Muscle of back (tissue), 10 donors: ENCODE data around the gene KCTD14. TPM values are rescaled to one million over a fixed set of nuclear protein-coding genes. Genes with fewer than 3 reads are reported as not detected.

Experiments
- polyA plus RNA-seq, 10 donors: library from polyadenylated mRNA; unstranded; fragments of 120-200 nt; gene quantifications; one replicate each; pipeline ENCODE4 v1.2.1, GENCODE V29; 2013; ENCODE audit not compliant: insufficient read length in 10 of 10

The KCTD14 gene
- polyA plus RNA-seq, 10 donors, result 0.66 to 1.8 (median 1.4) TPM

Other genes with a start within 250 kb of the KCTD14 start
- gene RSF1, start 202.6 kb downstream of the KCTD14 start, polyA plus RNA-seq, result 10 to 100 TPM; 31.6 to 47.7 (median 36.9) TPM
- gene AAMDC, start 202.1 kb downstream of the KCTD14 start, polyA plus RNA-seq, result 10 to 100 TPM; 33.8 to 45.3 (median 40.9) TPM
- 10 to 100 TPM; 16.4 to 32.8 (median 25.3) TPM for gene INTS4, start 28.6 kb downstream of the KCTD14 start, polyA plus RNA-seq
- gene THRSP, start 40.6 kb upstream of the KCTD14 start, polyA plus RNA-seq, result under 1 TPM in 9 of 10 donors, not detected in 1; 0.11 to 0.99 (median 0.17) TPM
- 100 to 1,000 TPM; 118 to 189 (median 155) TPM for gene NDUFC2, start 56.6 kb upstream of the KCTD14 start, polyA plus RNA-seq
- 10 to 100 TPM; 18.4 to 35.3 (median 25.6) TPM for gene ALG8, start 116.3 kb upstream of the KCTD14 start, polyA plus RNA-seq
- 1 to 10 TPM; 5.9 to 7.4 (median 6.7) TPM for gene KCTD21, start 165.3 kb upstream of the KCTD14 start, polyA plus RNA-seq
- 1 to 10 TPM; 2.9 to 5.6 (median 4.1) TPM for gene USP35, start 165.6 kb upstream of the KCTD14 start, polyA plus RNA-seq